Fibroblast of lung (primary cell): Measurements from ENCODE around the gene STIMATE. TPM values are rescaled to one million over a fixed set of nuclear protein-coding genes. Genes with fewer than 3 reads are reported as not detected.

Experiments used
- DNase-seq, 2 donors: peaks; one replicate each; pipeline versions ENCODE4 v3.0.0 to v3.0.0-alpha.2; 2010; ENCODE audit warnings: low read depth in 2 of 2
- H2AFZ ChIP-seq: 2 replicates; pipeline ENCODE4 v1.5.1; 2012; ENCODE audit warnings: low read length, control low read depth, inconsistent platforms
- H3K27ac ChIP-seq: 2 replicates; pipeline ENCODE4 v1.5.1; 2011; ENCODE audit warnings: low read length, control low read depth; ENCODE audit not compliant: insufficient read depth
- H3K27me3 ChIP-seq: 2 replicates; pipeline ENCODE4 v1.5.1; 2011; ENCODE audit warnings: mild to moderate bottlenecking, low read length; ENCODE audit not compliant: control insufficient read depth, insufficient read depth
- H3K36me3 ChIP-seq: 2 replicates; pipeline ENCODE4 v1.5.1; 2011; ENCODE audit warnings: low read length; ENCODE audit not compliant: control insufficient read depth, insufficient read depth
- H3K4me1 ChIP-seq: 2 replicates; pipeline ENCODE4 v1.5.1; 2011; ENCODE audit warnings: low read length; ENCODE audit not compliant: control insufficient read depth, insufficient read depth; ENCODE audit errors: extremely low read depth
- H3K4me2 ChIP-seq: 2 replicates; pipeline ENCODE4 v1.5.1; 2011; ENCODE audit warnings: low read length, control low read depth; ENCODE audit not compliant: insufficient read depth; ENCODE audit errors: extremely low read depth
- H3K4me3 ChIP-seq, 4 experiments: fragments of 200-600 bp in 1 of 4; sonication (generic) in 1 of 4; replicated peaks in 1 of 4; 2 replicates each; pipeline ENCODE4 v1.5.1; 2011 to 2016; ENCODE audit warnings: low read length in 4 of 4, low read depth in 3 of 4, mild to moderate bottlenecking in 3 of 4, control low read depth in 2 of 4, inconsistent platforms in 1 of 4, mixed read lengths in 1 of 4; ENCODE audit not compliant: insufficient read depth in 1 of 4; ENCODE audit errors: control extremely low read depth in 1 of 4
- H3K79me2 ChIP-seq: 2 replicates; pipeline ENCODE4 v1.5.1; 2012; ENCODE audit warnings: mild to moderate bottlenecking, low read length, inconsistent platforms; ENCODE audit not compliant: control insufficient read depth, insufficient read depth
- H3K9ac ChIP-seq: 2 replicates; pipeline ENCODE4 v1.5.1; 2011; ENCODE audit warnings: mild to moderate bottlenecking, low read length, control low read depth; ENCODE audit not compliant: insufficient read depth
- H3K9me3 ChIP-seq: 2 replicates; pipeline ENCODE4 v1.5.1; 2012; ENCODE audit warnings: low read depth, low read length; ENCODE audit not compliant: control insufficient read depth, insufficient read depth
- H4K20me1 ChIP-seq: 2 replicates; pipeline ENCODE4 v1.5.1; 2011; ENCODE audit warnings: low read length; ENCODE audit not compliant: control insufficient read depth, insufficient read depth; ENCODE audit errors: extremely low read depth
- EZH2 ChIP-seq: IDR thresholded peaks from 2 replicates; pipeline ENCODE4 v1.5.1; 2012; ENCODE audit warnings: low read length, control low read depth, mild to moderate bottlenecking; ENCODE audit errors: missing control alignments
- polyA plus RNA-seq, 2 donors: library from polyadenylated mRNA; depleted of rRNA in 1 of 2; stranded (reverse) in 1 of 2; unstranded in 1 of 2; fragments of >200 nt; gene quantifications; 2 replicates each; pipeline ENCODE4 v1.2.1, GENCODE V29; 2011 to 2012; ENCODE audit warnings: missing spikeins in 1 of 2
- total RNA-seq: library from RNA; depleted of rRNA; stranded (reverse); fragments of >200 nt; gene quantifications from 2 replicates; pipeline ENCODE4 v1.2.1, GENCODE V29; 2014
- TF ChIP-seq, protein P1 (sequence below), 2 donors: IDR thresholded peaks in 1 of 2; conservative IDR thresholded peaks in 1 of 2; 1 replicate in 1 of 2; 2 replicates in 1 of 2; pipeline ENCODE4 v1.5.1; 2011 to 2012; ENCODE audit warnings: low read length in 2 of 2, control low read depth in 1 of 2, inconsistent platforms in 1 of 2, low read depth in 1 of 2, mild to moderate bottlenecking in 1 of 2

The STIMATE gene
- total and polyA plus RNA-seq, 2 donors (not counting 1 experiment from before 2014, with no cell fraction given), result 11.6 to 13.0 TPM

DNA sequence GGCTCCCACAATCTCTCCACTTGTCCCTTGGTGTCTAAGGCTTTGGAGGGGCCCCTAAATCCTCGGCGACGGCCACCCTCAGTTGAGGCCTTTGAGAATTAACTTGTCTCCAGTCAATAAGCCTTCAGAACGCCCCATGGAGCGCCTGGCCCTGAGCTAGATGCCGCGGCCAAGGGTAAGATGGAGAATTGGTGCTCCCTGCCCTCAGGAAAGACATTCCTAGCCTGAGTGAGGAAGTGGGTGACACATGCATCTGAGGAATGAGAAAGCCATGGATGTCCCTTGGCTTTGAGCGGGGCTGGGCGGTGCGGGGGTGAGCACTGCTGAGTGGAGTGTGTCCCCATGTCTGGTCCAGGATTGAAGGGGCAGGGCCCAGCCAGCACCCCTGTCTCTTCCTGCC lies 80.1 kb downstream of the STIMATE start:
- H2AFZ ChIP-seq, result no peak overlapping the region
- H3K27me3 ChIP-seq, result peaks cover 2% of the 10 kb centered on the region
- H3K9me3 ChIP-seq, result no peaks in the 10 kb centered on the region
- H4K20me1 ChIP-seq, result no peaks in the 10 kb centered on the region
- no peak for TF ChIP-seq EZH2
- TF ChIP-seq, protein P1, sequence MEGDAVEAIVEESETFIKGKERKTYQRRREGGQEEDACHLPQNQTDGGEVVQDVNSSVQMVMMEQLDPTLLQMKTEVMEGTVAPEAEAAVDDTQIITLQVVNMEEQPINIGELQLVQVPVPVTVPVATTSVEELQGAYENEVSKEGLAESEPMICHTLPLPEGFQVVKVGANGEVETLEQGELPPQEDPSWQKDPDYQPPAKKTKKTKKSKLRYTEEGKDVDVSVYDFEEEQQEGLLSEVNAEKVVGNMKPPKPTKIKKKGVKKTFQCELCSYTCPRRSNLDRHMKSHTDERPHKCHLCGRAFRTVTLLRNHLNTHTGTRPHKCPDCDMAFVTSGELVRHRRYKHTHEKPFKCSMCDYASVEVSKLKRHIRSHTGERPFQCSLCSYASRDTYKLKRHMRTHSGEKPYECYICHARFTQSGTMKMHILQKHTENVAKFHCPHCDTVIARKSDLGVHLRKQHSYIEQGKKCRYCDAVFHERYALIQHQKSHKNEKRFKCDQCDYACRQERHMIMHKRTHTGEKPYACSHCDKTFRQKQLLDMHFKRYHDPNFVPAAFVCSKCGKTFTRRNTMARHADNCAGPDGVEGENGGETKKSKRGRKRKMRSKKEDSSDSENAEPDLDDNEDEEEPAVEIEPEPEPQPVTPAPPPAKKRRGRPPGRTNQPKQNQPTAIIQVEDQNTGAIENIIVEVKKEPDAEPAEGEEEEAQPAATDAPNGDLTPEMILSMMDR (conservative IDR thresholded peaks at IDR 0.05 in 1 of 2, IDR thresholded peaks at IDR 0.05 in 1 of 2; ENCODE audit: low read depth in 1 of 2, low read length in 2 of 2), result no peak
- H3K9ac ChIP-seq, result no peak overlapping the region
- H3K4me2 ChIP-seq, result no peak overlapping the region
- no peaks in the 10 kb centered on the region for H3K4me1 ChIP-seq
- no peaks in the 10 kb centered on the region for H3K36me3 ChIP-seq
- no peak overlapping the region for H3K27ac ChIP-seq
- DNase-seq, result no peak
- no peak overlapping the region for H3K4me3 ChIP-seq
- no peaks in the 10 kb centered on the region for H3K79me2 ChIP-seq

DNA sequence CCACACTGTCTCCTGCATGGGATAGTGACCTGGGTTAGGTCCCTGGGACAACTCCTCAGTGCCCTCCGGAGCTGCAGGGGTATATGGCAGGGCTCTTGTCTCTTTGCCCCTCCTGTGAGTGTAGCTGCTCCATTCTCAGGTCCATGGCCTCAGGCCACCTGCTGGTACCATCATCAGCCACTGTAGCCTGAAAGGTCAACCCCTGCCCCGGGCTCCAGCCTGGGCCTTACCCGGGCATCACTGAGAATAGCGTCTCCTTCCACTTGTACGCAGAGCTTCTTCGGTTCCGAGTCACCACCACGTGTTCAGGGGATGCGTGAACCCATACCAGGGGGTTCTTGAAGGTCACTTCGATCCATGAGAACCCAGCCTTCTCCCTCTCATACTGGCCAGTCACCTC lies 80.7 kb downstream of the STIMATE start:
- TF ChIP-seq, protein P1 (conservative IDR thresholded peaks at IDR 0.05 in 1 of 2, IDR thresholded peaks at IDR 0.05 in 1 of 2; ENCODE audit: low read depth in 1 of 2, low read length in 2 of 2), result no peak
- no peak for TF ChIP-seq EZH2
- no peak overlapping the region for H3K27ac ChIP-seq
- no peak overlapping the region for H3K4me2 ChIP-seq
- H4K20me1 ChIP-seq, result no peaks in the 10 kb centered on the region
- no peak overlapping the region for H3K9ac ChIP-seq
- H3K27me3 ChIP-seq, result peaks cover 2% of the 10 kb centered on the region
- H2AFZ ChIP-seq, result no peak overlapping the region
- H3K79me2 ChIP-seq, result no peaks in the 10 kb centered on the region
- no peaks in the 10 kb centered on the region for H3K36me3 ChIP-seq
- no peaks in the 10 kb centered on the region for H3K9me3 ChIP-seq
- no peak overlapping the region for H3K4me3 ChIP-seq
- DNase-seq, result no peak
- H3K4me1 ChIP-seq, result no peaks in the 10 kb centered on the region

DNA sequence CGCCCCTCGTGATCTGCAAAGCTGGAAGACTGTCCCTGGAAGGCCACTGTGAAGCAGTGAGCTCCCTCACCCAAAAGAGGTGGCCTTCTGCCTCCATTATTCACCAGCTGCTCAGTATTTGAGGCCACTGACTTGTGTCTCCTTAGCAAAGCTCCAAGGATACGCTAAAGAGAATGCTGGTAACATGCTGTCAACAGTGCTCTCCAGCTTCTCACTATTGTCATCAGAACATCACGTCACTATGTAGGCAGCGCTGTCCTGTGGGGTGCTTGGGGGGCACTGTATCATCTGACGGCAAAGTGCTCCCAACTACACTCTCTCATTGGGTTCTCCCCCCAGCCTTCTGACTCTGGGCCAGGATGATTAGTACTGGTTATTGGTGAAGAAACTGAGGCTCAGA lies 81.1 kb downstream of the STIMATE start:
- no peak for DNase-seq
- TF ChIP-seq, protein P1 (conservative IDR thresholded peaks at IDR 0.05 in 1 of 2, IDR thresholded peaks at IDR 0.05 in 1 of 2; ENCODE audit: low read depth in 1 of 2, low read length in 2 of 2), result no peak
- no peak for TF ChIP-seq EZH2
- no peaks in the 10 kb centered on the region for H4K20me1 ChIP-seq
- no peaks in the 10 kb centered on the region for H3K4me1 ChIP-seq
- no peaks in the 10 kb centered on the region for H3K36me3 ChIP-seq
- H3K9ac ChIP-seq, result no peak overlapping the region
- no peak overlapping the region for H3K4me2 ChIP-seq
- no peak overlapping the region for H3K27ac ChIP-seq
- no peak overlapping the region for H3K4me3 ChIP-seq
- peaks cover 3% of the 10 kb centered on the region for H3K27me3 ChIP-seq
- no peaks in the 10 kb centered on the region for H3K9me3 ChIP-seq
- H3K79me2 ChIP-seq, result no peaks in the 10 kb centered on the region
- no peak overlapping the region for H2AFZ ChIP-seq
